Measurements from ENCODE around the gene CCDC57.
"Not testable (repeated sequence)": the region's sequence is repeated elsewhere in the genome, so short reads cannot be mapped to it uniquely, and the experiment has no call there.

Gene CCDC57

GRCh38 chr17:82174042-82174857, 38.4 kb downstream of the CCDC57 start:
- H3K79me1 ChIP-seq (ENCODE audit: low read length); H3K27me3 ChIP-seq (ENCODE audit: insufficient read depth, low read length, poor library complexity); H3K79me2 ChIP-seq (ENCODE audit: control insufficient read depth, insufficient read depth, low read length); H4K8ac ChIP-seq (ENCODE audit: low read depth, low read length); H3K4ac ChIP-seq (ENCODE audit: low read depth, low read length); H3K4me3 ChIP-seq (ENCODE audit: low read length); H2BK15ac ChIP-seq (replicated peaks; ENCODE audit: low read depth); H4K5ac ChIP-seq (ENCODE audit: low read length); H3K36me3 ChIP-seq (ENCODE audit: control insufficient read depth, insufficient read depth, low read length); H2BK120ac ChIP-seq (ENCODE audit: low read depth, low read length): not testable (repeated sequence)
- peaks cover 19% of the 10 kb centered on the region for H3K4me1 ChIP-seq (ENCODE audit: control insufficient read depth, low read depth, low read length)
- WGBS (ENCODE audit: extremely low coverage, insufficient coverage, low lambda C conversion rate): no CpG with 5 or more reads among the region's 17 CpGs
- peak overlapping the region; percentile 63 for H3K9ac ChIP-seq (ENCODE audit: low read length)
- H2BK5ac ChIP-seq (ENCODE audit: low read length): peak overlapping the region; percentile 89
- DNase-seq: peak; percentile 78
- peak overlapping the region; percentile 78 for H3K56ac ChIP-seq (ENCODE audit: low read length)
- H3K18ac ChIP-seq (ENCODE audit: low read length): peak overlapping the region; percentile 2
- peak overlapping the region; percentile 72 for H2AK5ac ChIP-seq (ENCODE audit: low read length)
- H3K23ac ChIP-seq (ENCODE audit: low read length): peak overlapping the region; percentile 100
- H3K27ac ChIP-seq (ENCODE audit: low read depth, low read length): peak overlapping the region; percentile 80
- H3K4me2 ChIP-seq (ENCODE audit: low read length): peak overlapping the region; percentile 71

DNA sequence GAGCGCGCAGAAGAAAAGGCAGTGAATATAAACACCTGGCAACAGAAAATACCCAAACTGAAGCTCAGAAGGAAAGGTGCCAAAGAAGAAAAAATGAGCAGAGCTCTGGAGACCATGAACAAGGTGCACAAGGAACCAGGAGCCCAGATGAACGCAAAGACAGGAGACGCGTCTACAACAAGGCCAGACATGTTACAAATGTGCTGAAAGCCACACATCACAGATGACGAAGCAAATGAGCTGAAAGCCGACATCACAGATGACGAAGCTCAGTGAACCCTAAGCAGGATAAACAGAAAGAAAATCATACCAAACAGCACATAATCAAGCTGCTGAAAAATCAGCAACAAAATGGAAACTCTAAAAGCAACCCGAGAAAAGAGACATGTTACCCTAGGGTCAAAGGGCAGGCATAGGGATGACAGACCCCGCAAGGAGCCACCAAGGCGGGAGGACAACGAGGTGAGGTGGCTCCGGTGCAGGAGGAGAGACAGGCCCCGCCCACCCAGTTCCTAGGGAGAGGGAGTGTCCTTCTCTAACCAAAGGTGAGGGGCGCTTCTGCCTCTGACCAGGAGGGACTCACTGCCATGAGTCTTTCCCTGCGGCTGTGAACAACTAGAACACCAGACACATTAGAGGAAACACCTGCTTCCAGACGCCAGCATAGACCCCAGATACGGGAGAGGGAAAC, 39.1 kb downstream of the CCDC57 start:
- Histone ChIP-seq H3K79me2 (ENCODE audit: control insufficient read depth, insufficient read depth, low read length) (no peaks in the 10 kb centered on the region), H3K23ac (ENCODE audit: low read length) (peak overlapping the region; percentile 100), H3K4ac (ENCODE audit: low read depth, low read length) (no peak overlapping the region), H3K79me1 (ENCODE audit: low read length) (no peaks in the 10 kb centered on the region), H3K4me1 (ENCODE audit: control insufficient read depth, low read depth, low read length) (peaks cover 19% of the 10 kb centered on the region), H3K36me3 (ENCODE audit: control insufficient read depth, insufficient read depth, low read length) (no peaks in the 10 kb centered on the region), H3K56ac (ENCODE audit: low read length) (peak overlapping the region; percentile 73), H4K8ac (ENCODE audit: low read depth, low read length) (no peak overlapping the region), H4K5ac (ENCODE audit: low read length) (no peak overlapping the region), H3K27ac (ENCODE audit: low read depth, low read length) (peak overlapping the region; percentile 30), H3K4me3 (ENCODE audit: low read length) (no peak overlapping the region), H2BK5ac (ENCODE audit: low read length) (peak overlapping the region; percentile 89), H3K4me2 (ENCODE audit: low read length) (peak overlapping the region; percentile 71), H2AK5ac (ENCODE audit: low read length) (peak overlapping the region; percentile 72), H3K27me3 (ENCODE audit: insufficient read depth, low read length, poor library complexity) (no peaks in the 10 kb centered on the region), H3K9ac (ENCODE audit: low read length) (peak overlapping the region; percentile 63), H3K18ac (ENCODE audit: low read length) (no peak overlapping the region), H2BK120ac (ENCODE audit: low read depth, low read length) (no peak overlapping the region), H2BK15ac (replicated peaks; ENCODE audit: low read depth) (no peak overlapping the region)
- DNase-seq: peak; percentile 71
- WGBS (ENCODE audit: extremely low coverage, insufficient coverage, low lambda C conversion rate): no CpG with 5 or more reads among the region's 18 CpGs

GRCh38 chr17:82172486-82173160, 40.0 kb downstream of the CCDC57 start:
- Histone ChIP-seq H2BK5ac (ENCODE audit: low read length) (no peak overlapping the region), H3K4ac (ENCODE audit: low read depth, low read length) (no peak overlapping the region), H3K23ac (ENCODE audit: low read length) (no peak overlapping the region), H3K79me2 (ENCODE audit: control insufficient read depth, insufficient read depth, low read length) (no peaks in the 10 kb centered on the region), H2BK15ac (replicated peaks; ENCODE audit: low read depth) (no peak overlapping the region), H3K36me3 (ENCODE audit: control insufficient read depth, insufficient read depth, low read length) (no peaks in the 10 kb centered on the region), H3K27ac (ENCODE audit: low read depth, low read length) (no peak overlapping the region), H3K4me3 (ENCODE audit: low read length) (no peak overlapping the region), H3K9ac (ENCODE audit: low read length) (no peak overlapping the region), H2AK5ac (ENCODE audit: low read length) (no peak overlapping the region), H3K18ac (ENCODE audit: low read length) (no peak overlapping the region), H3K79me1 (ENCODE audit: low read length) (no peaks in the 10 kb centered on the region), H4K5ac (ENCODE audit: low read length) (no peak overlapping the region), H3K4me2 (ENCODE audit: low read length) (no peak overlapping the region), H2BK120ac (ENCODE audit: low read depth, low read length) (no peak overlapping the region), H4K8ac (ENCODE audit: low read depth, low read length) (no peak overlapping the region), H3K4me1 (ENCODE audit: control insufficient read depth, low read depth, low read length) (peaks cover 19% of the 10 kb centered on the region), H3K27me3 (ENCODE audit: insufficient read depth, low read length, poor library complexity) (no peaks in the 10 kb centered on the region), H3K56ac (ENCODE audit: low read length) (no peak overlapping the region)
- WGBS (ENCODE audit: extremely low coverage, insufficient coverage, low lambda C conversion rate): no CpG with 5 or more reads among the region's 18 CpGs
- DNase-seq: peak; percentile 11

DNA sequence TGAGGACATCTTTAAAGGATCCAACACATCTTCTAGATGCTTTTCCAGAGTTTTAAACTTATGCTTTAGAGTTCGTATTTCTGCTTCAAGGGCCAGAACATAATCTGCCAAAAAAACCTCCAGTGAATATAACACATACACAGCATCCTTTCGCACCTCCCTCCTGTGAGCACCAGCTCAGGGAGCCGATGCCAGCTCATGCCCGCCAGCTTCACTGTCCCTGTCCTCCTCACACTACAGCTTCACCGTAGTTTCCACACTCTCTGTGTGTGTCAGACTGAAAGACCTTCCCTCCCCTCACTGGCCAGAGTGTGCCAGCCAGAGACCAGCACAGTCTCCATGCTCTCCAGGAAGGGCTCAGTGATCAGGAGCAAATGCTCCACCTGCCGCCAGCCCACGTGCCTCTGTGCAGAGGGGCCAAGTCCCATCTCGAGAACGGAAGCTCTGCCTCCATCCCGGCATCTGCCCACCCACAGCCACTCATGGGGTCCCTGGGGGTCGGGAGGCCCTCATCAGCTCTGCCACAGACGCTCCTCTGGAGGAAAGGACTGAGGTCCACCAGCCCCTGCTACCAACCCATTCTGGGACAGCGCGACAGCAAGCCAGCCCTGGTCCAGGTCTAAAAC, 40.8 kb downstream of the CCDC57 start:
- no peak overlapping the region for H3K4me2 ChIP-seq (ENCODE audit: low read length)
- H3K9ac ChIP-seq (ENCODE audit: low read length): no peak overlapping the region
- no peak overlapping the region for H3K23ac ChIP-seq (ENCODE audit: low read length)
- H3K4me3 ChIP-seq (ENCODE audit: low read length): no peak overlapping the region
- no peak overlapping the region for H2BK120ac ChIP-seq (ENCODE audit: low read depth, low read length)
- peaks cover 19% of the 10 kb centered on the region for H3K4me1 ChIP-seq (ENCODE audit: control insufficient read depth, low read depth, low read length)
- H2BK5ac ChIP-seq (ENCODE audit: low read length): no peak overlapping the region
- H4K5ac ChIP-seq (ENCODE audit: low read length): no peak overlapping the region
- H3K18ac ChIP-seq (ENCODE audit: low read length): no peak overlapping the region
- H3K79me1 ChIP-seq (ENCODE audit: low read length): no peaks in the 10 kb centered on the region
- no peak overlapping the region for H4K8ac ChIP-seq (ENCODE audit: low read depth, low read length)
- no peaks in the 10 kb centered on the region for H3K79me2 ChIP-seq (ENCODE audit: control insufficient read depth, insufficient read depth, low read length)
- no peaks in the 10 kb centered on the region for H3K27me3 ChIP-seq (ENCODE audit: insufficient read depth, low read length, poor library complexity)
- H2AK5ac ChIP-seq (ENCODE audit: low read length): no peak overlapping the region
- H3K56ac ChIP-seq (ENCODE audit: low read length): no peak overlapping the region
- no peak for DNase-seq
- no peak overlapping the region for H3K27ac ChIP-seq (ENCODE audit: low read depth, low read length)
- WGBS (ENCODE audit: extremely low coverage, insufficient coverage, low lambda C conversion rate): no CpG with 5 or more reads among the region's 14 CpGs
- no peak overlapping the region for H2BK15ac ChIP-seq (replicated peaks; ENCODE audit: low read depth)
- no peak overlapping the region for H3K4ac ChIP-seq (ENCODE audit: low read depth, low read length)
- no peaks in the 10 kb centered on the region for H3K36me3 ChIP-seq (ENCODE audit: control insufficient read depth, insufficient read depth, low read length)

GRCh38 chr17:82170412-82170961, 42.2 kb downstream of the CCDC57 start:
- no peak overlapping the region for H3K9ac ChIP-seq (ENCODE audit: low read length)
- no peak for DNase-seq
- no peak overlapping the region for H2BK15ac ChIP-seq (replicated peaks; ENCODE audit: low read depth)
- no peaks in the 10 kb centered on the region for H3K79me2 ChIP-seq (ENCODE audit: control insufficient read depth, insufficient read depth, low read length)
- no peaks in the 10 kb centered on the region for H3K79me1 ChIP-seq (ENCODE audit: low read length)
- WGBS (ENCODE audit: extremely low coverage, insufficient coverage, low lambda C conversion rate): no CpG with 5 or more reads among the region's 19 CpGs
- H3K4ac ChIP-seq (ENCODE audit: low read depth, low read length): no peak overlapping the region
- no peak overlapping the region for H3K4me2 ChIP-seq (ENCODE audit: low read length)
- no peak overlapping the region for H3K23ac ChIP-seq (ENCODE audit: low read length)
- H3K36me3 ChIP-seq (ENCODE audit: control insufficient read depth, insufficient read depth, low read length): no peaks in the 10 kb centered on the region
- no peak overlapping the region for H3K27ac ChIP-seq (ENCODE audit: low read depth, low read length)
- H4K8ac ChIP-seq (ENCODE audit: low read depth, low read length): no peak overlapping the region
- no peak overlapping the region for H3K18ac ChIP-seq (ENCODE audit: low read length)
- no peak overlapping the region for H3K56ac ChIP-seq (ENCODE audit: low read length)
- no peak overlapping the region for H2BK120ac ChIP-seq (ENCODE audit: low read depth, low read length)
- H3K4me3 ChIP-seq (ENCODE audit: low read length): no peak overlapping the region
- peaks cover 19% of the 10 kb centered on the region for H3K4me1 ChIP-seq (ENCODE audit: control insufficient read depth, low read depth, low read length)
- no peak overlapping the region for H2BK5ac ChIP-seq (ENCODE audit: low read length)
- H4K5ac ChIP-seq (ENCODE audit: low read length): no peak overlapping the region
- H2AK5ac ChIP-seq (ENCODE audit: low read length): no peak overlapping the region
- no peaks in the 10 kb centered on the region for H3K27me3 ChIP-seq (ENCODE audit: insufficient read depth, low read length, poor library complexity)

Data from mesendoderm (in vitro differentiated cells).